ENCODE results near the gene CCDC61.

Gene CCDC61

DNA sequence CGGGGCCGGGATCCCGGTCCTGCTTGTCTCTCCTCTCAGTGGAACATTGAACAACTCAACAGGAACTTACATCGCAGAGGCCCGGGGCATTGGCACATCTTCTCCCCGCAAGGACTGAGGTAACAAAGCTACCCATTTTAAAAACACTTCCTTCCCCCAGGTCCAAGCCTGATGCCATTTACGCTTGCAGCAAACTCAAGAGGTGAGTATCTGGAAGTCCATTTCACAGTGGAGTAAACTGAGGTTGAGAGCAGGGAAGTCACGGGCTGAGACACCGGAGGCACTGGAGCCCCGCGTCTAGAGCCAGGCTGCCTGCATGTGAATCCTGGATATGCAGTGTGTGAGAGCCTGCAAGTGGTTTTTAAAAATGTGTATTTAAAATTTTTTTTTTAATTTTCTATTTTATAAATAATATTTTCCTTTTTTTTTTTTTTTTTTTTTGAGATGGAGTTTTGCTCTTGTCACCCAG is 28.1 kb downstream of the CCDC61 start:
- TF ChIP-seq HDGF (IDR thresholded peaks at IDR 0.05; ENCODE audit: borderline replicate concordance) (no peak), FOXK2 (IDR thresholded peaks at IDR 0.05) (no peak), CTBP1 (IDR thresholded peaks at IDR 0.05; ENCODE audit: borderline replicate concordance) (no peak), ZNF384 (IDR thresholded peaks at IDR 0.05) (no peak), SUZ12 (IDR thresholded peaks at IDR 0.05) (no peak)
- CTCF ChIA-PET: interaction anchor here (0.6 kb wide), 1 partner anchor 18 kb away, joined by 4 read pairs; no protein-coding TSS in a partner anchor
- POLR2A ChIA-PET: no interaction called here
- no peak for DNase-seq (ENCODE audit: extremely low spot score)

DNA sequence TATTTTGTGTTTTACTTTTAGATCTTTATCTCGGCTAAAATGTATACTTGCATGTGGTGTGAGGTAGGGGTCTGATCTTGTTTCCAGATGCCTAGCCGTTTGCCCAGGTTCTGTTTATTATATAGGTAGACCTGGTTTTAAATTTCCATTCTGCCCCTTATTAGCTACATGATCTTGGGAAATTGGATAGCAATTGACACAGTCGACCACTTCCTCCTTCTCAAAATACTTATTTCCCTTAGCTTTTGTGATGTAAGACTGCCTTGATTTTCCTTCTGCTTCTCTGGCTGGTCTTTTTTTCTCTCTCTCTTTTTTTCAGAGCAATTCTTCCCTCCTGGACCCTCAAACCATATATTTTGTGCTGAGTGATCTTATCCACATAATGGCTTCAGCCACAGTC is 30.6 kb downstream of the CCDC61 start:
- ChIA-PET CTCF (interaction anchor here (1.6 to 2.7 kb wide), 2 partner anchors 51 to 53 kb away, joined by 8 to 15 read pairs; no protein-coding TSS in a partner anchor), POLR2A (no interaction called here)
- TF ChIP-seq ARNT (IDR thresholded peaks at IDR 0.05): no peak
- no peak for TF ChIP-seq TARDBP (IDR thresholded peaks at IDR 0.05)
- TF ChIP-seq ELF4 (IDR thresholded peaks at IDR 0.05): no peak
- no peak for TF ChIP-seq FOXA1 (IDR thresholded peaks at IDR 0.05)
- TF ChIP-seq NFRKB (IDR thresholded peaks at IDR 0.05): no peak
- TF ChIP-seq BHLHE40 (IDR thresholded peaks at IDR 0.05; ENCODE audit: borderline replicate concordance): no peak
- no peak for TF ChIP-seq FOXK2 (IDR thresholded peaks at IDR 0.05)
- TF ChIP-seq FOXM1 (IDR thresholded peaks at IDR 0.05; ENCODE audit: borderline replicate concordance): no peak
- TF ChIP-seq HDGF (IDR thresholded peaks at IDR 0.05; ENCODE audit: borderline replicate concordance): no peak
- TF ChIP-seq CTBP1 (IDR thresholded peaks at IDR 0.05; ENCODE audit: borderline replicate concordance): no peak
- TF ChIP-seq PKNOX1 (IDR thresholded peaks at IDR 0.05): no peak
- no peak for TF ChIP-seq LEF1 (IDR thresholded peaks at IDR 0.05; ENCODE audit: borderline replicate concordance)
- no peak for DNase-seq (ENCODE audit: extremely low spot score)

- POLR2A ChIA-PET: no interaction called here
- DNase-seq (ENCODE audit: extremely low spot score): no peak
- TF ChIP-seq SP1 (IDR thresholded peaks at IDR 0.05) (no peak), TARDBP (IDR thresholded peaks at IDR 0.05) (no peak), BHLHE40 (IDR thresholded peaks at IDR 0.05; ENCODE audit: borderline replicate concordance) (no peak), FOXM1 (IDR thresholded peaks at IDR 0.05; ENCODE audit: borderline replicate concordance) (no peak)
- CTCF ChIA-PET: interaction anchor here (3.9 kb wide), 1 partner anchor 46 kb away, joined by 63 read pairs; no protein-coding TSS in a partner anchor
These were observed 35.7 kb downstream of the CCDC61 start for GRCh38 chr19:46030812-46031550.

DNA sequence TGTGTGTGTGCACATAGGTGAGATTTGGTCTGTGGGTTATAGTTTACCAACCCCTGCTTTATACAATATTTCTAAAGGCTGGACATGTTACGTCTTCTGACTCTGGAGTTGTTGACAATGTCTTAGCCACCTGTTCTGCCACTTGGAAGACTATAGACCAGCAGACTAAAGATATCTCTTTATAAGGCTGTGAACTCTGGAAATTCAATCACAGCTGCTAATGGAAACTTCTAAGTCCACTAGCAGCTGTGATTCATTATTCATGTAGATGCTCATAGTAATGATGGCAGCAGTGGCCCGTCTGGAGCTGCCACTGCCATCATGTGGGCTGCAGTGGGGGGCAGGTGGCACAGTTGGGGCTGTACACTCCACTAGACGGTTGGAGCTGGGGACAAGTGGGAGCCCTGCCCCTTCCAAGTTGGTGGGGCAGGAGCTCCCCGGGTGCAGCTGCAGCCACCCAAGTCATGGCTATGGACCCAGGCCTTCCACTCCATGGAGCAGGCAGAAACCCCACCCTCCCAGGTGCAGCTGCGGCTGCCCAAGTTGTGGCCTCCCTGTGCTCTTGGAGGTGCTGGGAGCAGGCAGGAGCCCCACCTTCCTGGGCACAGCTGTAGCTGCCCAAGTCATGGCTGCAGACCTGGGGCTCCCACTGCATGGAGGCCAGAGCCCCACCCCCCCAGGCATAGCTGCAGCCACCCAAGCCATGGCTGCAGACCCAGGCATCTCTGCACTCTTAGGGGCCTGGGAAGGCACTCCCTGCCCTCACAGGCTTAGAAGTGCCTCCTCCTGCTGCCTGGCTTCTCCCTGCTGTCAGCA is 36.7 kb downstream of the CCDC61 start:
- CTCF ChIA-PET: interaction anchor here (2.2 kb wide), 1 partner anchor 45 kb away, joined by 11 read pairs; no protein-coding TSS in a partner anchor
- no peak for DNase-seq (ENCODE audit: extremely low spot score)
- POLR2A ChIA-PET: no interaction called here
- TF ChIP-seq PKNOX1 (IDR thresholded peaks at IDR 0.05): no peak
- no peak for TF ChIP-seq TARDBP (IDR thresholded peaks at IDR 0.05)
- TF ChIP-seq FOXK2 (IDR thresholded peaks at IDR 0.05): no peak
- TF ChIP-seq ELF4 (IDR thresholded peaks at IDR 0.05): no peak
- no peak for TF ChIP-seq SUZ12 (IDR thresholded peaks at IDR 0.05)
- TF ChIP-seq FOXA1 (IDR thresholded peaks at IDR 0.05): no peak
- no peak for TF ChIP-seq LEF1 (IDR thresholded peaks at IDR 0.05; ENCODE audit: borderline replicate concordance)
- no peak for TF ChIP-seq BHLHE40 (IDR thresholded peaks at IDR 0.05; ENCODE audit: borderline replicate concordance)
- TF ChIP-seq FOXM1 (IDR thresholded peaks at IDR 0.05; ENCODE audit: borderline replicate concordance): no peak
- no peak for TF ChIP-seq L3MBTL2 (conservative IDR thresholded peaks at IDR 0.05)
- TF ChIP-seq NFRKB (IDR thresholded peaks at IDR 0.05): no peak

DNA sequence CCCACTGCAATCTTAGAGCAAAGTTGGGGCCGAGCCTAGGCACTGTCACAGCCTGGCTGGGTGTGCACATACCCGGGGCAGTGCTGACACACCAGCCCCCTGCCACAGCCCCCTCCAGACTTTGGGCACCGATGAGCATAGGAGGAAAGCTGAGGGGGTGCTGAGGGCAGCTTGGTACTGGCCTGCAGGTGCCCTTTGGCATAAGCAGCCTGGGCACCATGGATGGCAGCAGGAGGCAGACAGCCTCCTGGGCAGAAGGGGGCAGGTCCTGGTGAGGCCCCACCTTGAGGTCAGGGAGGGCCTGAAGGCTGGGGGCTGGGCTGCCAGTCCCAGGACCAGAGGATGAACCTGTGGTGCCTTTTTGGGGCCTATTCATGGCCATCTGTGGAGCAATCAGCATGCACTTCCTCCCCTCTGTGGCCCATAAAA is 37.3 kb downstream of the CCDC61 start:
- no peak for DNase-seq (ENCODE audit: extremely low spot score)
- POLR2A ChIA-PET: no interaction called here
- no peak for TF ChIP-seq FOXK2 (IDR thresholded peaks at IDR 0.05)
- TF ChIP-seq FOXM1 (IDR thresholded peaks at IDR 0.05; ENCODE audit: borderline replicate concordance): no peak
- no peak for TF ChIP-seq ARNT (IDR thresholded peaks at IDR 0.05)
- no peak for TF ChIP-seq LEF1 (IDR thresholded peaks at IDR 0.05; ENCODE audit: borderline replicate concordance)
- TF ChIP-seq ZNF384 (IDR thresholded peaks at IDR 0.05): no peak
- TF ChIP-seq ELF4 (IDR thresholded peaks at IDR 0.05): no peak
- TF ChIP-seq PKNOX1 (IDR thresholded peaks at IDR 0.05): no peak
- TF ChIP-seq CTBP1 (IDR thresholded peaks at IDR 0.05; ENCODE audit: borderline replicate concordance): no peak
- TF ChIP-seq SUZ12 (IDR thresholded peaks at IDR 0.05): no peak
- no peak for TF ChIP-seq TARDBP (IDR thresholded peaks at IDR 0.05)
- TF ChIP-seq BHLHE40 (IDR thresholded peaks at IDR 0.05; ENCODE audit: borderline replicate concordance): no peak
- TF ChIP-seq NFRKB (IDR thresholded peaks at IDR 0.05): no peak
- TF ChIP-seq L3MBTL2 (conservative IDR thresholded peaks at IDR 0.05): no peak
- TF ChIP-seq FOXA1 (IDR thresholded peaks at IDR 0.05): no peak
- CTCF ChIA-PET: interaction anchor here (2.2 kb wide), 1 partner anchor 45 kb away, joined by 11 read pairs; no protein-coding TSS in a partner anchor

- no peak for DNase-seq (ENCODE audit: extremely low spot score)
- POLR2A ChIA-PET: no interaction called here
- TF ChIP-seq SP1 (IDR thresholded peaks at IDR 0.05): no peak
- no peak for TF ChIP-seq TARDBP (IDR thresholded peaks at IDR 0.05)
- TF ChIP-seq SUZ12 (IDR thresholded peaks at IDR 0.05): no peak
- no peak for TF ChIP-seq ZNF384 (IDR thresholded peaks at IDR 0.05)
- no peak for TF ChIP-seq PKNOX1 (IDR thresholded peaks at IDR 0.05)
- TF ChIP-seq ELF4 (IDR thresholded peaks at IDR 0.05): no peak
- TF ChIP-seq LEF1 (IDR thresholded peaks at IDR 0.05; ENCODE audit: borderline replicate concordance): no peak
- no peak for TF ChIP-seq FOXM1 (IDR thresholded peaks at IDR 0.05; ENCODE audit: borderline replicate concordance)
- TF ChIP-seq FOXK2 (IDR thresholded peaks at IDR 0.05): no peak
- TF ChIP-seq L3MBTL2 (conservative IDR thresholded peaks at IDR 0.05): no peak
- no peak for TF ChIP-seq HDGF (IDR thresholded peaks at IDR 0.05; ENCODE audit: borderline replicate concordance)
- TF ChIP-seq ARNT (IDR thresholded peaks at IDR 0.05): no peak
- TF ChIP-seq NFRKB (IDR thresholded peaks at IDR 0.05): no peak
- TF ChIP-seq FOXA1 (IDR thresholded peaks at IDR 0.05): no peak
- no peak for TF ChIP-seq CTBP1 (IDR thresholded peaks at IDR 0.05; ENCODE audit: borderline replicate concordance)
- no peak for TF ChIP-seq BHLHE40 (IDR thresholded peaks at IDR 0.05; ENCODE audit: borderline replicate concordance)
- CTCF ChIA-PET: interaction anchor here (1.0 to 2.2 kb wide), 3 partner anchors 17 to 119 kb away, joined by 3 to 11 read pairs (median 4); no protein-coding TSS in a partner anchor
These were observed 38.1 kb downstream of the CCDC61 start for GRCh38 chr19:46033401-46033800.

Measured in HEK293T (cell line).